ENCODE results near the gene SND1. TPM values are rescaled to one million over a fixed set of nuclear protein-coding genes. Genes with fewer than 3 reads are reported as not detected.

The SND1 gene
- total and polyA plus RNA-seq, 2 donors (not counting 3 experiments of a cell fraction or from before 2014, with no cell fraction given), result 116 to 249 TPM

GRCh38 chr7:127782075-127782474, 130.1 kb downstream of the SND1 start:
- BruUV-seq (replicated peaks), result no TSS peak
- no peak overlapping the region for H3K9ac ChIP-seq (replicated peaks; ENCODE audit: extremely low read depth, insufficient read depth, low read length)
- no peak overlapping the region for H3K4me3 ChIP-seq (replicated peaks in 1 of 3; ENCODE audit: insufficient read depth in 1 of 3, low read depth in 1 of 3, low read length in 3 of 3)
- peaks cover 10% of the 10 kb centered on the region for H4K20me1 ChIP-seq (replicated peaks; ENCODE audit: control insufficient read depth, extremely low read depth, insufficient read depth, low read length)
- H3K27ac ChIP-seq (ENCODE audit: insufficient read depth, low read depth, low read length), result no peak overlapping the region
- dilution Hi-C loops (cut with MboI; ENCODE audit: extremely low pct_ligation_motif_present, low sequenced_read_pairs) (no loop called here), intact Hi-C loops (cut with micrococcal nuclease) (no loop called here)
- no peaks in the 10 kb centered on the region for H3K27me3 ChIP-seq (ENCODE audit: control insufficient read depth in 2 of 2, insufficient read depth in 2 of 2, low read length in 2 of 2)
- CTCF ChIA-PET, result interaction anchor here (2.3 kb wide), 1 partner anchor 11 kb away, joined by 8 read pairs; no protein-coding TSS in a partner anchor
- no peak for TF ChIP-seq GATA2 (IDR thresholded peaks at IDR 0.05; ENCODE audit: insufficient read depth, insufficient read length, low read depth, low read length)
- no peak for TF ChIP-seq EZH2 (IDR thresholded peaks at IDR 0.05; ENCODE audit: borderline replicate concordance, low read depth, low read length, severe bottlenecking)
- TF ChIP-seq MAX (IDR thresholded peaks at IDR 0.05; ENCODE audit: insufficient read depth, insufficient read length), result no peak
- TF ChIP-seq MYC (IDR thresholded peaks at IDR 0.05; ENCODE audit: low read depth, low read length), result no peak
- TF ChIP-seq CTCF (IDR thresholded peaks at IDR 0.05; ENCODE audit: extremely low read depth in 1 of 2, insufficient read depth in 1 of 2, low read depth in 1 of 2, low read length in 2 of 2), result no peak
- no peak for TF ChIP-seq FOS (IDR thresholded peaks at IDR 0.05; ENCODE audit: borderline replicate concordance, insufficient read depth, low read length)
- no peak for TF ChIP-seq POLR2A (IDR thresholded peaks at IDR 0.05; ENCODE audit: low read depth, low read length)
- TF ChIP-seq POLR2AphosphoS5 (IDR thresholded peaks at IDR 0.05; ENCODE audit: insufficient read depth, low read depth, low read length), result no peak
- no peak for TF ChIP-seq JUN (IDR thresholded peaks at IDR 0.05; ENCODE audit: borderline replicate concordance, insufficient read depth, insufficient read length, low read depth)
- peaks cover 3% of the 10 kb centered on the region for H3K9me1 ChIP-seq (replicated peaks; ENCODE audit: control insufficient read depth, extremely low read depth, insufficient read depth, low read length)
- no peak for DNase-seq (ENCODE audit: low read depth, low spot score)
- peaks cover 75% of the 10 kb centered on the region for H3K79me2 ChIP-seq (ENCODE audit: control insufficient read depth, insufficient read depth, low read length)
- H3K4me2 ChIP-seq (ENCODE audit: insufficient read depth, low read length), result no peak overlapping the region
- H3K36me3 ChIP-seq (ENCODE audit: control insufficient read depth in 2 of 2, extremely low read depth in 1 of 2, insufficient read depth in 2 of 2, low read length in 2 of 2), result no peaks in the 10 kb centered on the region
- no peak overlapping the region for H2AFZ ChIP-seq (ENCODE audit: low read depth, low read length)
- H3K4me1 ChIP-seq (ENCODE audit: control insufficient read depth, extremely low read depth, insufficient read depth, low read length), result peaks cover 4% of the 10 kb centered on the region
- no peak for FAIRE-seq
- H3K9me3 ChIP-seq (replicated peaks; ENCODE audit: control insufficient read depth, insufficient read depth, low read length), result no peaks in the 10 kb centered on the region
- POLR2A ChIA-PET, result no interaction called here

Measured in endothelial cell of umbilical vein (primary cell).